Measurements from ENCODE around the gene PPP1R1A.

The PPP1R1A gene

GRCh38 chr12:54588110-54588889, at the start of gene PPP1R1A:
PPP1R1A (minus strand) TSS chr12:54588659; CDS start chr12:54588488, 171 bp downstream.
- peak; percentile 17 for DNase-seq

- no peak for DNase-seq
These were observed 46.3 kb upstream of the PPP1R1A start, which contains the start of gene LACRT for GRCh38 chr12:54634795-54635194. LACRT (minus strand) TSS chr12:54634895; CDS start chr12:54634841, 54 bp downstream.

- DNase-seq: no peak
These were observed 43.7 kb upstream of the PPP1R1A start for GRCh38 chr12:54631988-54632728.

- no peak for DNase-seq
These were observed 43.1 kb upstream of the PPP1R1A start for GRCh38 chr12:54631551-54631950.

GRCh38 chr12:54629925-54630324, 41.5 kb upstream of the PPP1R1A start:
- DNase-seq: no peak

- DNase-seq: no peak
These were observed 39.9 kb upstream of the PPP1R1A start for GRCh38 chr12:54628186-54628846.

GRCh38 chr12:54627304-54627703, 38.8 kb upstream of the PPP1R1A start:
- DNase-seq: no peak

GRCh38 chr12:54625598-54625997, 37.1 kb upstream of the PPP1R1A start:
- no peak for DNase-seq

- no peak for DNase-seq
These were observed 36.1 kb upstream of the PPP1R1A start for GRCh38 chr12:54624315-54625279.

GRCh38 chr12:54622463-54623183, 34.2 kb upstream of the PPP1R1A start:
- DNase-seq: peak; percentile 17

- peak; percentile 12 for DNase-seq
These were observed 28.6 kb upstream of the PPP1R1A start for GRCh38 chr12:54616933-54617680.

GRCh38 chr12:54612225-54612750, 23.8 kb upstream of the PPP1R1A start:
- DNase-seq: no peak

GRCh38 chr12:54611715-54612149, 23.3 kb upstream of the PPP1R1A start:
- no peak for DNase-seq

- DNase-seq: no peak
These were observed 20.3 kb upstream of the PPP1R1A start for GRCh38 chr12:54608769-54609168.

GRCh38 chr12:54608156-54608555, 19.7 kb upstream of the PPP1R1A start:
- DNase-seq: no peak

GRCh38 chr12:54606556-54606955, 18.1 kb upstream of the PPP1R1A start:
- DNase-seq: no peak

GRCh38 chr12:54605138-54605970, 16.9 kb upstream of the PPP1R1A start:
- no peak for DNase-seq

- DNase-seq: no peak
These were observed 16.0 kb upstream of the PPP1R1A start for GRCh38 chr12:54604436-54604835.

GRCh38 chr12:54603872-54604271, 15.4 kb upstream of the PPP1R1A start:
- no peak for DNase-seq
